Progenitor cell of endocrine pancreas (in vitro differentiated cells): ENCODE data around the gene ADGRG6. TPM values are rescaled to one million over a fixed set of nuclear protein-coding genes. Genes with fewer than 3 reads are reported as not detected.

Experiments used
- DNase-seq: peaks from one replicate; pipeline ENCODE4 v3.0.0; 2021; ENCODE audit warnings: low spot score; ENCODE audit not compliant: unreplicated experiment
- H3K27ac Mint-ChIP-seq: 2 replicates; pipeline ENCODE4 v1.8.0; 2021; ENCODE audit warnings: mild to moderate bottlenecking, moderate library complexity, mixed read lengths
- H3K27me3 Mint-ChIP-seq: 2 replicates; pipeline ENCODE4 v1.8.0; 2021; ENCODE audit warnings: mixed read lengths
- H3K36me3 Mint-ChIP-seq: 2 replicates; pipeline ENCODE4 v1.8.0; 2022; ENCODE audit warnings: mixed read lengths; ENCODE audit not compliant: insufficient read depth
- H3K4me1 Mint-ChIP-seq: 2 replicates; pipeline ENCODE4 v1.8.0; 2021; ENCODE audit warnings: low read depth, mixed read lengths
- H3K4me3 Mint-ChIP-seq: 2 replicates; pipeline ENCODE4 v1.8.0; 2021; ENCODE audit warnings: low read depth, mild to moderate bottlenecking, moderate library complexity, mixed read lengths
- H3K9me3 Mint-ChIP-seq: 2 replicates; pipeline ENCODE4 v1.8.0; 2021; ENCODE audit warnings: low read depth, mixed read lengths
- total RNA-seq: library from RNA; stranded (reverse); gene quantifications from 2 replicates; pipeline ENCODE4 v1.2.1, GENCODE V29; 2021
- TF ChIP-seq, protein P1 (sequence below): fragments of 200-600 bp; sonication (generic); IDR thresholded peaks from one replicate; pipeline ENCODE4 v1.5.0; 2021; ENCODE audit warnings: antibody characterized with exemption, mild to moderate bottlenecking; ENCODE audit not compliant: unreplicated experiment

The ADGRG6 gene
- total RNA-seq, 1 donor from 2014 or later = 126 TPM

- H3K9me3 Mint-ChIP-seq = peaks cover 25% of the 10 kb centered on the region
- H3K4me1 Mint-ChIP-seq = peaks cover 5% of the 10 kb centered on the region
- peaks cover 4% of the 10 kb centered on the region for H3K36me3 Mint-ChIP-seq
- no peak for DNase-seq
- H3K4me3 Mint-ChIP-seq = no peak overlapping the region
- TF ChIP-seq, protein P1, sequence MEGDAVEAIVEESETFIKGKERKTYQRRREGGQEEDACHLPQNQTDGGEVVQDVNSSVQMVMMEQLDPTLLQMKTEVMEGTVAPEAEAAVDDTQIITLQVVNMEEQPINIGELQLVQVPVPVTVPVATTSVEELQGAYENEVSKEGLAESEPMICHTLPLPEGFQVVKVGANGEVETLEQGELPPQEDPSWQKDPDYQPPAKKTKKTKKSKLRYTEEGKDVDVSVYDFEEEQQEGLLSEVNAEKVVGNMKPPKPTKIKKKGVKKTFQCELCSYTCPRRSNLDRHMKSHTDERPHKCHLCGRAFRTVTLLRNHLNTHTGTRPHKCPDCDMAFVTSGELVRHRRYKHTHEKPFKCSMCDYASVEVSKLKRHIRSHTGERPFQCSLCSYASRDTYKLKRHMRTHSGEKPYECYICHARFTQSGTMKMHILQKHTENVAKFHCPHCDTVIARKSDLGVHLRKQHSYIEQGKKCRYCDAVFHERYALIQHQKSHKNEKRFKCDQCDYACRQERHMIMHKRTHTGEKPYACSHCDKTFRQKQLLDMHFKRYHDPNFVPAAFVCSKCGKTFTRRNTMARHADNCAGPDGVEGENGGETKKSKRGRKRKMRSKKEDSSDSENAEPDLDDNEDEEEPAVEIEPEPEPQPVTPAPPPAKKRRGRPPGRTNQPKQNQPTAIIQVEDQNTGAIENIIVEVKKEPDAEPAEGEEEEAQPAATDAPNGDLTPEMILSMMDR = no peak
- H3K27me3 Mint-ChIP-seq = no peaks in the 10 kb centered on the region
- no peak overlapping the region for H3K27ac Mint-ChIP-seq
These were observed 17.4 kb upstream of the ADGRG6 start for GRCh38 chr6:142284419-142284818.

- TF ChIP-seq, protein P1 = no peak
- H3K27me3 Mint-ChIP-seq = no peaks in the 10 kb centered on the region
- no peak for DNase-seq
- H3K4me3 Mint-ChIP-seq = no peak overlapping the region
- no peak overlapping the region for H3K27ac Mint-ChIP-seq
- H3K4me1 Mint-ChIP-seq = no peaks in the 10 kb centered on the region
- peaks cover 25% of the 10 kb centered on the region for H3K9me3 Mint-ChIP-seq
- H3K36me3 Mint-ChIP-seq = peaks cover 4% of the 10 kb centered on the region
These were observed 16.3 kb upstream of the ADGRG6 start for GRCh38 chr6:142285235-142286087.

- peaks cover 2% of the 10 kb centered on the region for H3K4me1 Mint-ChIP-seq
- H3K9me3 Mint-ChIP-seq = peaks cover 22% of the 10 kb centered on the region
- DNase-seq = no peak
- H3K36me3 Mint-ChIP-seq = peaks cover 4% of the 10 kb centered on the region
- TF ChIP-seq, protein P1 = no peak
- no peak overlapping the region for H3K4me3 Mint-ChIP-seq
- H3K27ac Mint-ChIP-seq = no peak overlapping the region
- H3K27me3 Mint-ChIP-seq = no peaks in the 10 kb centered on the region
These were observed 15.8 kb upstream of the ADGRG6 start for GRCh38 chr6:142286088-142286409.

DNA sequence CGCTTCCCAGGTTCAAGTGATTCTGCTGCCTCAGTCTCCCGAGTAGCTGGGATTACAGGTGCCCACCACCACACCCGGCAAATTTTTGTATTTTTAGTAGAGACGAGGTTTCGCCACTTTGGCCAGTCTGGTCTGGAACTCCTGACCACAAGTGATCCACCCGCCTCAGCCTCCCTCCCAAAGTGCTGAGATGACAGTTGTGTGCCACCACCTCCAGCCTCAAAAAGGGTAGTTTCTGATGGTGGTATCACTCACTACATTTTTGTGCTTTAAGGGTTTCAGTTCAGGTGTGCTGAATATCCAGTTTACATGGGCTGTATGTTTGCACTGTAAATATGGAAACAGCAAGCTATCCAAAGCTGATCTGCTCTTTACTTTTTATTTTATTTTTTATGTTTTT, 12.1 kb upstream of the ADGRG6 start:
- no peak for DNase-seq
- Mint-ChIP-seq H3K4me1 (peaks cover 13% of the 10 kb centered on the region), H3K36me3 (no peaks in the 10 kb centered on the region), H3K27me3 (no peaks in the 10 kb centered on the region), H3K4me3 (no peak overlapping the region), H3K27ac (no peak overlapping the region), H3K9me3 (peaks cover 11% of the 10 kb centered on the region)
- TF ChIP-seq, protein P1 = no peak

- H3K27ac Mint-ChIP-seq = peak overlapping the region; percentile 9
- H3K4me3 Mint-ChIP-seq = no peak overlapping the region
- H3K27me3 Mint-ChIP-seq = no peaks in the 10 kb centered on the region
- H3K36me3 Mint-ChIP-seq = peaks cover 1% of the 10 kb centered on the region
- TF ChIP-seq, protein P1 = no peak
- peaks cover 14% of the 10 kb centered on the region for H3K4me1 Mint-ChIP-seq
- H3K9me3 Mint-ChIP-seq = peaks cover 7% of the 10 kb centered on the region
- no peak for DNase-seq
These were observed 11.0 kb upstream of the ADGRG6 start for GRCh38 chr6:142290851-142291250.
